Hepatocyte (in vitro differentiated cells): Measurements from ENCODE around the gene ISYNA1.

Experiments
- EZH2 ChIP-seq: fragments of 200-600 bp; sonication (generic); IDR thresholded peaks from 2 replicates; pipeline ENCODE4 v1.6.1; 2016; ENCODE audit warnings: antibody characterized with exemption, mild to moderate bottlenecking, borderline replicate concordance
- TF ChIP-seq, protein P1 (sequence below): fragments of 200-600 bp; sonication (generic); IDR thresholded peaks from 2 replicates; pipeline ENCODE4 v1.5.1; 2016; ENCODE audit warnings: antibody characterized with exemption, mild to moderate bottlenecking; ENCODE audit not compliant: poor library complexity

GRCh38 chr19:18432275-18433014, 5.5 kb downstream of the ISYNA1 start:
- TF ChIP-seq, protein P1, sequence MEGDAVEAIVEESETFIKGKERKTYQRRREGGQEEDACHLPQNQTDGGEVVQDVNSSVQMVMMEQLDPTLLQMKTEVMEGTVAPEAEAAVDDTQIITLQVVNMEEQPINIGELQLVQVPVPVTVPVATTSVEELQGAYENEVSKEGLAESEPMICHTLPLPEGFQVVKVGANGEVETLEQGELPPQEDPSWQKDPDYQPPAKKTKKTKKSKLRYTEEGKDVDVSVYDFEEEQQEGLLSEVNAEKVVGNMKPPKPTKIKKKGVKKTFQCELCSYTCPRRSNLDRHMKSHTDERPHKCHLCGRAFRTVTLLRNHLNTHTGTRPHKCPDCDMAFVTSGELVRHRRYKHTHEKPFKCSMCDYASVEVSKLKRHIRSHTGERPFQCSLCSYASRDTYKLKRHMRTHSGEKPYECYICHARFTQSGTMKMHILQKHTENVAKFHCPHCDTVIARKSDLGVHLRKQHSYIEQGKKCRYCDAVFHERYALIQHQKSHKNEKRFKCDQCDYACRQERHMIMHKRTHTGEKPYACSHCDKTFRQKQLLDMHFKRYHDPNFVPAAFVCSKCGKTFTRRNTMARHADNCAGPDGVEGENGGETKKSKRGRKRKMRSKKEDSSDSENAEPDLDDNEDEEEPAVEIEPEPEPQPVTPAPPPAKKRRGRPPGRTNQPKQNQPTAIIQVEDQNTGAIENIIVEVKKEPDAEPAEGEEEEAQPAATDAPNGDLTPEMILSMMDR, result no peak
- TF ChIP-seq EZH2, result no peak
